GM21723 (cell line): Measurements from ENCODE around the gene NLRP10.

ENCODE experiments used
- ATAC-seq: cut with Tn5 transposase; IDR thresholded peaks from one replicate; pipeline ENCODE4 v1.9.1; 2021; ENCODE audit warnings: mild to moderate bottlenecking, moderate library complexity; ENCODE audit not compliant: unreplicated experiment

NLRP10 gene

GRCh38 chr11:7974668-7975067 is 9.4 kb upstream of the NLRP10 start:
- no peak for ATAC-seq

GRCh38 chr11:7973011-7973410 is 7.8 kb upstream of the NLRP10 start:
- ATAC-seq: no peak

- no peak for ATAC-seq
These were observed 6.6 kb upstream of the NLRP10 start for GRCh38 chr11:7971846-7972245.

GRCh38 chr11:7969756-7970646 is 4.8 kb upstream of the NLRP10 start:
- no peak for ATAC-seq

GRCh38 chr11:7968686-7969085 is 3.4 kb upstream of the NLRP10 start:
- ATAC-seq: no peak

- ATAC-seq: no peak
These were observed 2.6 kb upstream of the NLRP10 start for GRCh38 chr11:7967826-7968225.

GRCh38 chr11:7967097-7967496 is 1.9 kb upstream of the NLRP10 start:
- no peak for ATAC-seq

GRCh38 chr11:7964873-7965272 is 374 bp downstream of the NLRP10 start:
- no peak for ATAC-seq

- no peak for ATAC-seq
These were observed 986 bp downstream of the NLRP10 start for GRCh38 chr11:7964261-7964660.

- no peak for ATAC-seq
These were observed 10.1 kb downstream of the NLRP10 start for GRCh38 chr11:7955191-7955590.

GRCh38 chr11:7949934-7950333 is 15.3 kb downstream of the NLRP10 start:
- no peak for ATAC-seq

GRCh38 chr11:7944123-7944522 is 21.1 kb downstream of the NLRP10 start:
- ATAC-seq: no peak

GRCh38 chr11:7941608-7942007 is 23.6 kb downstream of the NLRP10 start, which contains the start of gene OR10A3:
Gene OR10A3 (minus strand): TSS chr11:7941708. CDS start chr11:7939520, 2,188 bp downstream.
- ATAC-seq: no peak

- no peak for ATAC-seq
These were observed 24.1 kb downstream of the NLRP10 start for GRCh38 chr11:7941146-7941545.

GRCh38 chr11:7936615-7937014 is 28.6 kb downstream of the NLRP10 start:
- ATAC-seq: no peak

- ATAC-seq: no peak
These were observed 34.1 kb downstream of the NLRP10 start, which contains the start of gene OR10A6 for GRCh38 chr11:7931168-7931567. Gene OR10A6 (minus strand): TSS chr11:7931268. CDS start chr11:7928662, 2,606 bp downstream.

- no peak for ATAC-seq
These were observed 37.6 kb downstream of the NLRP10 start for GRCh38 chr11:7927635-7928034.

- ATAC-seq: no peak
These were observed 40.7 kb downstream of the NLRP10 start for GRCh38 chr11:7924536-7924935.

- no peak for ATAC-seq
These were observed 47.1 kb downstream of the NLRP10 start for GRCh38 chr11:7918141-7918540.
